AG04449 (cell line): Measurements from ENCODE around the gene PPFIBP1.

Source experiments
- CTCF ChIA-PET: fragments of 350-600 bp; formaldehyde crosslinking; extraction: SDS; loops from one replicate; lab custom pipeline; 2021; ENCODE audit warnings: antibody characterized with exemption; lab: Yijun Ruan, JAX
- POLR2A ChIA-PET: fragments of 400-600, 350-600 bp; formaldehyde crosslinking; extraction: SDS; loops from one replicate; lab custom pipeline; 2020; ENCODE audit warnings: antibody characterized with exemption, inconsistent platforms; lab: Yijun Ruan, JAX
- DNase-seq: peaks from one replicate; pipeline ENCODE4 v3.0.0-alpha.2; 2010; ENCODE audit warnings: low read depth, low spot score
- H3K4me3 ChIP-seq: 2 replicates; pipeline ENCODE4 v1.5.1; 2011; ENCODE audit warnings: low read depth, mild to moderate bottlenecking, control low read depth, low read length
- CTCF ChIP-seq: IDR thresholded peaks from one replicate; pipeline ENCODE4 v1.5.1; 2011; ENCODE audit warnings: mild to moderate bottlenecking, moderate library complexity, low read length, control low read depth, inconsistent platforms; ENCODE audit not compliant: insufficient read depth; ENCODE audit errors: missing control alignments

PPFIBP1 gene

GRCh38 chr12:27551172-27551840, 27.3 kb downstream of the PPFIBP1 start:
- no peak for TF ChIP-seq CTCF
- ChIA-PET POLR2A (no interaction called here), CTCF (interaction anchor here (0.8 to 1.2 kb wide), 2 partner anchors 18 to 85 kb away, joined by 3 to 4 read pairs; no protein-coding TSS in a partner anchor)
- no peak overlapping the region for H3K4me3 ChIP-seq
- DNase-seq: no peak

- no peak for TF ChIP-seq CTCF
- DNase-seq: no peak
- H3K4me3 ChIP-seq: no peak overlapping the region
- POLR2A ChIA-PET: no interaction called here
- CTCF ChIA-PET: interaction anchor here (1.2 kb wide), 1 partner anchor 84 kb away, joined by 4 read pairs; no protein-coding TSS in a partner anchor
Observed at GRCh38 chr12:27552235-27552634, 28.2 kb downstream of the PPFIBP1 start.

GRCh38 chr12:27552886-27553560, 29.0 kb downstream of the PPFIBP1 start:
- ChIA-PET POLR2A (no interaction called here), CTCF (interaction anchor here (0.9 to 1.0 kb wide), 2 partner anchors 9 to 128 kb away, joined by 3 read pairs; no protein-coding TSS in a partner anchor)
- H3K4me3 ChIP-seq: no peak overlapping the region
- no peak for DNase-seq
- TF ChIP-seq CTCF: no peak

- no peak for TF ChIP-seq CTCF
- ChIA-PET CTCF (interaction anchor here (0.9 kb wide), 1 partner anchor 9 kb away, joined by 3 read pairs; no protein-coding TSS in a partner anchor), POLR2A (no interaction called here)
- no peak for DNase-seq
- no peak overlapping the region for H3K4me3 ChIP-seq
Observed at GRCh38 chr12:27553941-27554340, 29.9 kb downstream of the PPFIBP1 start.

GRCh38 chr12:27554421-27555186, 30.6 kb downstream of the PPFIBP1 start:
- no peak overlapping the region for H3K4me3 ChIP-seq
- no peak for DNase-seq
- CTCF ChIA-PET: interaction anchor here (0.7 to 1.7 kb wide), 4 partner anchors 10 to 515 kb away, joined by 3 to 4 read pairs (median 3); no protein-coding TSS in a partner anchor
- no peak for TF ChIP-seq CTCF
- POLR2A ChIA-PET: no interaction called here
